HG02981 (cell line): ENCODE measurements around the gene GNB2.
"Not testable (repeated sequence)": the region's sequence is repeated elsewhere in the genome, so short reads cannot be mapped to it uniquely, and the experiment has no call there.

Experiments
- ATAC-seq: cut with Tn5 transposase; IDR thresholded peaks from one replicate; pipeline ENCODE4 v1.9.1; 2021; ENCODE audit warnings: mild to moderate bottlenecking, moderate library complexity; ENCODE audit not compliant: unreplicated experiment

GNB2 gene

GRCh38 chr7:100662194-100662776 lies 11.3 kb upstream of the GNB2 start:
- not testable (repeated sequence) for ATAC-seq

GRCh38 chr7:100665168-100665726 lies 8.3 kb upstream of the GNB2 start:
- ATAC-seq = no peak

- ATAC-seq = no peak
Measured at GRCh38 chr7:100667331-100668068, 6.0 kb upstream of the GNB2 start.

- no peak for ATAC-seq
Measured at GRCh38 chr7:100668069-100668449, 5.5 kb upstream of the GNB2 start.

- not testable (repeated sequence) for ATAC-seq
Measured at GRCh38 chr7:100669106-100669505, 4.4 kb upstream of the GNB2 start.

- no peak for ATAC-seq
Measured at GRCh38 chr7:100670074-100670473, 3.5 kb upstream of the GNB2 start.

GRCh38 chr7:100671353-100672327 lies 1.9 kb upstream of the GNB2 start:
- no peak for ATAC-seq

- ATAC-seq = no peak
Measured at GRCh38 chr7:100673942-100674410, 436 bp downstream of the GNB2 start.

GRCh38 chr7:100674411-100675104 lies 1.0 kb downstream of the GNB2 start:
- no peak for ATAC-seq

GRCh38 chr7:100675105-100675451 lies 1.5 kb downstream of the GNB2 start:
- no peak for ATAC-seq

GRCh38 chr7:100675581-100676350 lies 2.2 kb downstream of the GNB2 start:
- peak; percentile 22 for ATAC-seq

GRCh38 chr7:100676501-100677306 lies 3.2 kb downstream of the GNB2 start:
- no peak for ATAC-seq

GRCh38 chr7:100677308-100678267 lies 4.0 kb downstream of the GNB2 start:
- ATAC-seq = no peak

- ATAC-seq = no peak
Measured at GRCh38 chr7:100678291-100678984, 4.9 kb downstream of the GNB2 start.

- ATAC-seq = no peak
Measured at GRCh38 chr7:100679129-100679926, 5.8 kb downstream of the GNB2 start.

- ATAC-seq = no peak
Measured at GRCh38 chr7:100679927-100680575, 6.5 kb downstream of the GNB2 start.
